GM12864 (cell line): Measurements from ENCODE around the gene NOL9.

Experiments
- DNase-seq: peaks from one replicate; pipeline ENCODE4 v3.0.0-alpha.2; 2011; ENCODE audit warnings: low read depth
- H3K4me3 ChIP-seq: 2 replicates; pipeline ENCODE4 v1.5.1; 2011; ENCODE audit warnings: mild to moderate bottlenecking, low read depth, low read length, control low read depth
- CTCF ChIP-seq: IDR thresholded peaks from 2 replicates; pipeline ENCODE4 v1.5.1; 2011; ENCODE audit warnings: low read depth, mild to moderate bottlenecking, moderate library complexity, low read length, control low read depth, inconsistent platforms; ENCODE audit errors: missing control alignments

The NOL9 gene

DNA sequence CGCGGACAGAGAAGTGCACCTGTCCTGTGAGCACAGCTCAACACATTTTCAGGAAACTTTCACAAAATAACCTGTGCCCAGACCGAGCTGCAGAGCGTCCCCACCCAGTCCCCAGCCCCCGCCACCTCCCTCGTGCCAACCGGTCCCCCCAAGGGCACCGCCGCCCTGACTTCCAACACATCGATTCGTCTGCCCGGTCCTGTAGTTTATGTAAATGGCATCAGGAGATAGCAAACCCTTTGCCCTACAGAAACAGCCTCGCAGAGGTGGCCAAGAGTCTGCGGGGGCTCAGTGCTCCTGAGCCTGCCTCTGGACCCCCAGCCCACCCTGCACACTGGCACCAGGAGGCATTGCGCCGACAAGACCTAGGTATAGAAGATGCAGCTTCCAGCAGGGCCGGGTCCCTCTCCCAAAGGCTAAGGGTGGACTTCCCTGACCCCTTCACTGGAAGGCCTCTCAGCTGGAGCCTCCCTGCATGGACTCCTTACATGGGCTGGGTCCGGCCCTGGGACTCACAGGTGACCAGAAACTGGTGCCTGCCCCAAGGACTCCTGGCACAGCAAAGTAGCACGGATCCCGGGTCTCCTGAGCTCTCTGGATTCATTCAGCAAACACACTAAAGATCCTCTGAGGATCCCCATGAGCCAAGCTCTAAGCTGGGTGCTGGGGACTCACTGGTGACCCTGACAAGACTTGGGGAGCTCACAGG, 56.3 kb downstream of the NOL9 start:
- no peak overlapping the region for H3K4me3 ChIP-seq
- DNase-seq: no peak
- TF ChIP-seq CTCF: no peak

DNA sequence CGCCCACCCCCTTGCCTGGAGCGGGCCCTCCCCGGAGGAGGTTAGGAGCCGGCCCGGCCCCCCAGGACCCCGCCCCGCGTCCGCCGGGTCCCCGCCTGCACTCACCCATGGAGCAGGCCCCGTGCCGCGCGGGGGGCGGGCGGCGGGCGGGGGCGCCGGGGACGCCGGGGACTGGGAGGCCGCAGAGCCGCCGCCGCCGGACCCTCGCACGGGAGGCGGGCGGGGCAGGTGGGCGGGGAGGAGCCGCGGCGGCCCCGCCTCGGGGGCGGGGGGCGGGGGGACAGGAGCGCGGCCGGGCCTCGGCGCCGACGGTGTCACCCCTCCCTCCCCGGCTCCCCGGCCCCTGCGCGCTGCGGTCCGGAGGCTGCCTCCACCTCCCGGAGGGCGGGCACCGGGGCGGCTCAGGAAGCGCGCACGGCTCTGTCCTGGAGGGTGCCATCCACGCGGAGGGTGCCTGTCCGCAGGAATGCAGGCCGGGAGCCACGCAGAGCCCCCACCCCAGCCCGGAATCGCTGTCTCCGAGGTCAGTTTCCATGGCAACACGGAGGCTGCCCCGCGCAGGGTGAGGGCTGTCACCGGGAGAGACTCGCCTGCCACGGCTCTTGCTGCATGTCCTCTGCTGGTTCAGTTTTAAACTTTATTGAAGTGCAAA, 57.0 kb downstream of the NOL9 start:
- no peak for DNase-seq
- H3K4me3 ChIP-seq: no peak overlapping the region
- TF ChIP-seq CTCF: no peak

GRCh38 chr1:6496890-6497214, 57.5 kb downstream of the NOL9 start:
- TF ChIP-seq CTCF: no peak
- H3K4me3 ChIP-seq: no peak overlapping the region
- DNase-seq: no peak

DNA sequence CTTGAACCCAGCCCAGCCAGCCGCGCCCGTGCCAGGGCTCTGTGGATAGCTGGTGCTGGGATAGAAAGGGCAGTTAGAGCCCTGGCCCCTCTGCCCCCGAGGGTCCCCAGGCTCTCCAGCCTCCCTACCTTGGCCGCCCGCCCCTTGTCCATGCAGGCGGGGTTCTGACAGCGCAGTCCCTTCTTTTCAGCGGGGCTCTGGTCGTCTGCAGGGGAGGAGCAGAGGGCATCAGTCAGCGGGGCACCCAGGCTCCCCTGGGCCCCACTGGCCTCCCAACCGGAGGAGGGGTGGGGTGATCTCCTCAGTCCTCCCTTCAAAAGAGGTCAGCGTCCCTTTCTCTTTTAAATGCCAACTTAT, 58.0 kb downstream of the NOL9 start:
- no peak for TF ChIP-seq CTCF
- H3K4me3 ChIP-seq: no peak overlapping the region
- DNase-seq: no peak

DNA sequence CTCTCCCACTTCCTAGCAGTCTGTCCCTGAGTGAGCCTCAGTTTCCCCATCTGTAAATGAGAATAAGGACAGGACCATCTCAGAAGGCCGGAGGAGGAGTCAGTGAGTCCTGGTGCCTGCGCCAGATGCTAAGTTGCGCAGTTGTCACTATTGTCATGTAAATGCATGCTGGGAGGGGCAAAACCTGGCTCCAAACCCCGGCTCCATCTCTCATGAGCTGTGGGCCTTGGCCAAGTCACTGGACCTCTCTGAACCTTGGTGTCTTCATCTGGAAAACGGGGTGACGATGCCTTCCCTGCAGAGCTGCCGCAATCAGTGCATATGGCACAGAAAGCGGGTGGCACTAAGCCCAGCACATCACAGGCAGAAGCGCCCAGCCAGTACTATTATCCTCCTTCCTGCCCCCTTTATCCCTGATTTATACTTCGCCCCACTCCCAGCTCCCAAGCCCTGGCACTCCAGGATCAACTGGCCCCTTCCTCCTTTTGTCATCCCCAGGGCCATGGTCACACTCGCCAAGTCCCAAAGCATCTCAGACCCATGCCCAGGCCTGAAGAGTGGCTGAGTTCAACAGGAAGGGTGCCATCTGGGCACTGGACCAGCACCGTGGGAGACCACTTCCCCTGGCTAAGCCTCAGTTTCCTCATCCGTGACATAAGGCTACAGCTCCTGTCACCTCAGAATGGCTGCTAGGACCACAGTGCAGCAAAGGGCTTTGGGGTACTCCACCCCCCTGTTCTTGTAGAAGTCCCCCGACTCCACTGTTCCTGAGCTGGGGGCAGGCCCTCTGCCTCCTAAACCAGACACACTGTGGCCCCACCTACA, 58.6 kb downstream of the NOL9 start:
- no peak overlapping the region for H3K4me3 ChIP-seq
- no peak for DNase-seq
- TF ChIP-seq CTCF: no peak

DNA sequence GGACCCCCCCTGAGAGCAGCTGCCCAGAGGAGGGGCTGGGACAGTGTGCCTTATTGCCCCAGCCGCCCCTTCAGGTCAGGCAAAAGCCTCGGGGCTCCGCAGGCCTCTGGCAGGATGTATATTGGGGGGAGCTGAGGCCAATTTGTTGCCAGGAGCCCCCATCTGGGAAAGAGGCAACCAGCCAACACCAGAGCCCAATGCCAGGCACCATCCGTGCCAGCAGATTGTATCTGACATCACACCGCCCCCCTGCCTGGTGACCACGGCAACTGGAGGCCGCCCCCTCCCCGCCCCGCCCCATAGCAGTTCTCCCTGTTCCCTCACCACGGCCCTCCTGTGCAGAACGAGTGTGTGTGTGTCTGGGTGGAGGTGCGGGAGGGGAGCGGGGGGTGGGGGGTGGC, 59.3 kb downstream of the NOL9 start:
- no peak overlapping the region for H3K4me3 ChIP-seq
- no peak for TF ChIP-seq CTCF
- no peak for DNase-seq
